Spleen (tissue), 7 donors: ENCODE measurements around the gene AMOTL2.

Source experiments
- CTCF ChIP-seq, 11 experiments: fragments of 200-600 bp in 7 of 11; fragments of 450-650 bp in 4 of 11; sonication (generic) in 4 of 11; IDR thresholded peaks in 8 of 11; conservative IDR thresholded peaks in 3 of 11; 1 replicate in 7 of 11; 2 replicates in 4 of 11; pipeline versions ENCODE4 v1.4.0 to v1.8.0; 2016 to 2021; ENCODE audit warnings: antibody characterized with exemption in 11 of 11, inconsistent platforms in 4 of 11, mild to moderate bottlenecking in 1 of 11
- POLR2A ChIP-seq, 3 donors: fragments of 450-650 bp; IDR thresholded peaks; one replicate each; pipeline ENCODE4 v1.5.1; 2017; ENCODE audit warnings: antibody characterized with exemption in 3 of 3, mild to moderate bottlenecking in 1 of 3
- donor health status: DM: no; HTN: no; CAD: no; lungs with moderate emphysema.
- donor health status: DM: no; HTN: no; CAD: no.
- donor health status: DM: no; HTN: no; CAD: no.

GRCh38 chr3:134332344-134332743, 41.9 kb downstream of the AMOTL2 start:
- TF ChIP-seq CTCF (IDR thresholded peaks at IDR 0.05 in 8 of 11, conservative IDR thresholded peaks at IDR 0.05 in 3 of 11) (no peak), POLR2A (IDR thresholded peaks at IDR 0.05) (no peak)
